ENCODE results near the gene ITLN2. TPM values are rescaled to one million over a fixed set of nuclear protein-coding genes. Genes with fewer than 3 reads are reported as not detected.
A peak's percentile ranks its signal among the peaks of the same experiment; 100 is the strongest.

ITLN2 gene
- total and polyA plus RNA-seq, 9 of the 15 experiments (the other 6 are each of a cell fraction or from before 2014, with no cell fraction given) = not detected

DNA sequence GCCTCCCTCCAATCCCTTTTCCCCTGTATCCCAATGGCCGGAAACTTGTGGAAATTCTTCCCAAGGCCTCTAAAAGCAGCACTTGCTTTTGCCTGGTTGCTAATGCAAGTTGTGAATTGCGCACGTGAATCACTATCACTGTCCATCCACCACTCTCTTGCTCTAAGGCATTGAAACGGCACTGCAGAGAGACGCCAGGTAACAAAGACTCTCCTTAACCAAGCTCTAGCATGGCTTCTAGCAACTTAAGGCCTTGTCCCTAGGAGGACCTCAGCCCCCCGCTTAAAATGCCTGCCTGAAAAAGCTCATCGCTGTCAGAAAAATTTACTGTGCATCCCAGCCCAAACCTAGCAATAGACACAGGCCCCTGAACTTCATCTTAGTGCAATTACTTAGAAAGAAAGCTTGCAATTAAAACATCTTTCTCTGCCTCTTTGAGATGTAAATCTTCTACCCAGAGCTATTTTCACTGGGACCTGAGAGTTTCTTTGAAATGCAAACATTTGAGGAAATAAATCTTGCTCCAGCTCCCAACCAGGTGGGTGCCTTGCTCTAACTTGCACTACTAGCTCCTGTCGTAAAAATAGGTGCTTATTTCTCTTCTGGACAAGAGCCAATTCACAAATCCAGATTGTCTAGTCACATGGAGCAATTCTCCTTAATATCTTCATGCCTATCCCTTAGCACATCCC, 32.9 kb upstream of the ITLN2 start:
- no peaks in the 10 kb centered on the region for H3K9me1 ChIP-seq (ENCODE audit: control insufficient read depth, insufficient read depth, low read length)
- H4K20me1 ChIP-seq (replicated peaks; ENCODE audit: control insufficient read depth, insufficient read depth, low read length) = 0 out of 2 replicates have a peak, but pooled peaks cover 3% of the 10 kb centered on the region
- CTCF ChIA-PET (ENCODE audit: low intra/inter-chr PET ratio) = no interaction called here
- H2AFZ ChIP-seq (ENCODE audit: low read depth, low read length) = no peak overlapping the region
- in situ Hi-C loops (cut with MboI) = no loop called here
- BruUV-seq (replicated peaks) = no TSS peak
- H3K79me2 ChIP-seq (ENCODE audit: control insufficient read depth, insufficient read depth, low read length) = no peaks in the 10 kb centered on the region
- FAIRE-seq (no peak), ATAC-seq (no peak), DNase-seq (ENCODE audit: extremely low read depth in 1 of 4, low spot score in 3 of 4) (no peak)
- TF ChIP-seq, protein P1, sequence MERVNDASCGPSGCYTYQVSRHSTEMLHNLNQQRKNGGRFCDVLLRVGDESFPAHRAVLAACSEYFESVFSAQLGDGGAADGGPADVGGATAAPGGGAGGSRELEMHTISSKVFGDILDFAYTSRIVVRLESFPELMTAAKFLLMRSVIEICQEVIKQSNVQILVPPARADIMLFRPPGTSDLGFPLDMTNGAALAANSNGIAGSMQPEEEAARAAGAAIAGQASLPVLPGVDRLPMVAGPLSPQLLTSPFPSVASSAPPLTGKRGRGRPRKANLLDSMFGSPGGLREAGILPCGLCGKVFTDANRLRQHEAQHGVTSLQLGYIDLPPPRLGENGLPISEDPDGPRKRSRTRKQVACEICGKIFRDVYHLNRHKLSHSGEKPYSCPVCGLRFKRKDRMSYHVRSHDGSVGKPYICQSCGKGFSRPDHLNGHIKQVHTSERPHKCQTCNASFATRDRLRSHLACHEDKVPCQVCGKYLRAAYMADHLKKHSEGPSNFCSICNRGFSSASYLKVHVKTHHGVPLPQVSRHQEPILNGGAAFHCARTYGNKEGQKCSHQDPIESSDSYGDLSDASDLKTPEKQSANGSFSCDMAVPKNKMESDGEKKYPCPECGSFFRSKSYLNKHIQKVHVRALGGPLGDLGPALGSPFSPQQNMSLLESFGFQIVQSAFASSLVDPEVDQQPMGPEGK (CRISPR knock-in tag; IDR thresholded peaks at IDR 0.05; ENCODE audit: borderline replicate concordance) = no peak
- TF ChIP-seq YY1 (IDR thresholded peaks at IDR 0.05; ENCODE audit: borderline replicate concordance in 1 of 3, control insufficient read depth in 1 of 3, extremely low read depth in 1 of 3, insufficient read depth in 3 of 3, insufficient read length in 1 of 3, insufficient replicate concordance in 2 of 3, low read depth in 1 of 3, low read length in 2 of 3) = no peak
- TF ChIP-seq E2F3 (CRISPR knock-in tag; IDR thresholded peaks at IDR 0.05) = no peak
- TF ChIP-seq, protein P2, sequence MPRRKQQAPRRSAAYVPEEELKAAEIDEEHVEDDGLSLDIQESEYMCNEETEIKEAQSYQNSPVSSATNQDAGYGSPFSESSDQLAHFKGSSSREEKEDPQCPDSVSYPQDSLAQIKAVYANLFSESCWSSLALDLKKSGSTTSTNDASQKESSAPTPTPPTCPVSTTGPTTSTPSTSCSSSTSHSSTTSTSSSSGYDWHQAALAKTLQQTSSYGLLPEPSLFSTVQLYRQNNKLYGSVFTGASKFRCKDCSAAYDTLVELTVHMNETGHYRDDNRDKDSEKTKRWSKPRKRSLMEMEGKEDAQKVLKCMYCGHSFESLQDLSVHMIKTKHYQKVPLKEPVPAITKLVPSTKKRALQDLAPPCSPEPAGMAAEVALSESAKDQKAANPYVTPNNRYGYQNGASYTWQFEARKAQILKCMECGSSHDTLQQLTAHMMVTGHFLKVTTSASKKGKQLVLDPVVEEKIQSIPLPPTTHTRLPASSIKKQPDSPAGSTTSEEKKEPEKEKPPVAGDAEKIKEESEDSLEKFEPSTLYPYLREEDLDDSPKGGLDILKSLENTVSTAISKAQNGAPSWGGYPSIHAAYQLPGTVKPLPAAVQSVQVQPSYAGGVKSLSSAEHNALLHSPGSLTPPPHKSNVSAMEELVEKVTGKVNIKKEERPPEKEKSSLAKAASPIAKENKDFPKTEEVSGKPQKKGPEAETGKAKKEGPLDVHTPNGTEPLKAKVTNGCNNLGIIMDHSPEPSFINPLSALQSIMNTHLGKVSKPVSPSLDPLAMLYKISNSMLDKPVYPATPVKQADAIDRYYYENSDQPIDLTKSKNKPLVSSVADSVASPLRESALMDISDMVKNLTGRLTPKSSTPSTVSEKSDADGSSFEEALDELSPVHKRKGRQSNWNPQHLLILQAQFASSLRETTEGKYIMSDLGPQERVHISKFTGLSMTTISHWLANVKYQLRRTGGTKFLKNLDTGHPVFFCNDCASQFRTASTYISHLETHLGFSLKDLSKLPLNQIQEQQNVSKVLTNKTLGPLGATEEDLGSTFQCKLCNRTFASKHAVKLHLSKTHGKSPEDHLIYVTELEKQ (CRISPR knock-in tag; IDR thresholded peaks at IDR 0.05) = no peak
- TF ChIP-seq NFIC (IDR thresholded peaks at IDR 0.05) = peak; percentile 39; the same call in 1 of the 2 replicates
- H3K9ac ChIP-seq (ENCODE audit: insufficient read depth in 1 of 2, low read depth in 2 of 2, low read length in 2 of 2) = no peak overlapping the region
- no peaks in the 10 kb centered on the region; the same call in 1 of the 2 replicates for H3K9me3 ChIP-seq (replicated peaks; ENCODE audit: control insufficient read depth, insufficient read depth, low read depth, low read length)
- POLR2A ChIA-PET = interaction anchor here (0.6 to 1.7 kb wide), 5 partner anchors 8 to 178 kb away, joined by 3 to 4 read pairs (median 3); partner anchors contain the start of gene USF1
- 36% methylated on average over 8 of the region's 8 CpGs for WGBS (ENCODE audit: insufficient coverage, low coverage, missing lambda C conversion rate)
- H3K4me2 ChIP-seq (ENCODE audit: insufficient read depth, low read length) = no peak overlapping the region
- H3K36me3 ChIP-seq (ENCODE audit: control insufficient read depth, insufficient read depth, low read length) = no peaks in the 10 kb centered on the region
- H3K4me1 ChIP-seq (replicated peaks in 1 of 2; ENCODE audit: control insufficient read depth in 2 of 2, insufficient read depth in 2 of 2, low read length in 2 of 2) = peaks cover 5 to 7% of the 10 kb centered on the region in 2 experiments; a peak in 4 of 5 replicates
- no peaks in the 10 kb centered on the region for H3K27me3 ChIP-seq (ENCODE audit: control insufficient read depth in 2 of 2, insufficient read depth in 2 of 2, low read length in 2 of 2)
- H3K4me3 ChIP-seq = no peak overlapping the region
- no peak overlapping the region for H3K27ac ChIP-seq (ENCODE audit: extremely low read depth, low read depth, low read length)
- intact Hi-C loops (cut with micrococcal nuclease) = no loop called here
